CD4-positive, alpha-beta T cell treated with Interleukin-1 beta for 1 hour (primary cell): Measurements from ENCODE around the gene MPPED1.

ENCODE experiments used
- DNase-seq, 2 donors: peaks; one replicate each; pipeline ENCODE4 v3.0.0-alpha.2; 2020 to 2022

Gene MPPED1

DNA sequence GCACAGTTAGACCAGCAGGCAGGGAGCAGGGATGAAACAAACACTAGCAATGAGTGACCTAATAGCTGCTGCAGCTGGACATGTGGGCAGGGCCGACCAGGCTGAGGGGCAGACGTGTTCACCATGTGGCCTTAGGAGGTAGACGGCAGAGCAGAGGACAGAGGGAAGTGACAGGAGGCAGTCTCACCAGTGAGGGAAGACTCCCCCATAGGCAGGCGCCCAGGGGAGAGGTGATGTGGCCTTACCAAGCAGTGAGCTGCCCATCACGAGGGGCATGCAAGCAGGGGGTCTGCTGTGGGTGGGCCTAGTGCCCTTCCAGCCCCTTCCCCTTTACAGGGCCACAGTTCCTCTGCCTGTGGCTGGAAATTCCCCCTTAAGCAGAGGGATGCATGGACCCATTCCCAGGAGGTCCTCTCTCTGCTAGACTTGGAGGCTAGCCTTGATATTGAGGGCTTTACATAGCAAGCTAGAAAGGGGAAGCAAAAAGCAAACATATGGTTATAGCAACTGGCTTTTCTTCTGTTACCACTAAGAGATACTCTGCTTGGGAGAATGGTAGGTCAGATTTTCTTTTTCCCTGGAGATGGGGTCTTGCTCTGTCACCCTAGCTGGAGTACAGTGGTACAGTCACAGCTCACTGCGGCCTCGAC is 67.6 kb downstream of the MPPED1 start:
- no peak for DNase-seq

DNA sequence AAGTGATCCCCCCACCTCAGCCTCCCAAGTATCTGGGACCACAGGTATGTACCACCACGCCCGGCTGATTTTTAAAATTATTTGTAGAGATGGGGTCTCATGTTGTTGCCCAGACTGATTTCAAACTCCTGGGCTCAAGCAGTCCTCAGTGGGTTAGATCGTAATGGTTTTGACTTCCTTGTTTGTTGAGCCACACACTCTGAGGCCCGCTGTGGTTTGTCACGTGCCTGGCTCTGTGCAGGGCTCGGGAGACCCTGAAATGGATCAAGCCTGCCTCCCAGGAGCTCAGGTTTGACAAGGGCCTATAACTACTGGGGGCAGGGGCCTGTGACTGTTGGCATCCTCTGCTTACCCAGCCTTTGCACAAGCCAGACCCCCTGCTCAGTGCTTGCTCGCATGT is 68.1 kb downstream of the MPPED1 start:
- DNase-seq, result no peak

DNA sequence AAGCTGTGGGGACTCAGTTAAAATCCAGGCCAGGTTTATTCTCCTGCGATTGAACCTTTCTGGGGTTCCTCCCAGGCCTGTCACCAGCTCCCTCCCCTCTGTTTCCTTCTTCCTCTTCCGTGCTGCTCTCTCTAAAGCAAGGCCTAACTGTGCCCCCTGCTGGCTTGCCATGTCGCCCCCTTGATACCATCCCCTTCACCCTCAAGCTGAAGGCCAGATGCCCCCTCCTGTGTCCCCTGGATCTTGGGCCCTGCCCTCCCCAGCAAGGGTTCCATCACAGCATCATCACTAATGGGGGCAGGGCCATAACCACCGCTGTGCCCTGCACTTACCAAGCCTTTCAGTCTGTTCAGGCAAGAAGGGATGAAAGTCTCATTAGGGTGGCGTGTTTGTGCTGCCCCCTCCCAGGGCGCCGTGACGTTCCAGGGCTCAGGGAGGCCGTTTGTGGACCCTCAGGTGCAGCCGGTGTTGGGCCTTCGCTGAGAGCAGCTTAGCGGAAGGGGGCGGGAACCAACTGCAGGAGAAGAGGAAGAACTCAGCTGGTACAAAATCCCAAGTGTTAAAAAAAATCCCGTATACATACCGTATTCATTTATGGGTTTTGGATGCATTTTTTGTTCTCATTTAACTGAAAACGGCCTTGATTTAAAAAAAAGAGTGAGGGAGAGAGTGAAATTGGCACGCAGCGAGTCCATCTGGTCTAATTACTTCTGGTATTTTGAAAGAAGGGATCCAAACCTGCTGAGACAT is 69.9 kb downstream of the MPPED1 start:
- peak; percentile 18 to 22 for DNase-seq

DNA sequence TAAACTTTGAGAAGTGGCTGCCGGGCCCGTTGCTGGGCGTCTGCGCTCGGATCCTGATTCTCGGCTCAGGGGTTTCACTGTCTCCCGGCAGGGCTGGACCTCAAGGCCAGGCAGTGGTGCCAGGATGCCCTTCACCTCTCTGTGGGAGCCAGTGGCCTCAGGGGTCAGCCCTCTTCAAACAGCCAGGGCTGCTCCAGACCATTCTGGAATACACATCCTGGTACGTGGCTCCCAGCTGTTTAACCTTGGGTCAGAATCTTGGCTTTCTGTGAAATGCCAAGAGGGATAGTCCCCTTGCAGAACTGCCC is 70.5 kb downstream of the MPPED1 start:
- DNase-seq, result no peak

DNA sequence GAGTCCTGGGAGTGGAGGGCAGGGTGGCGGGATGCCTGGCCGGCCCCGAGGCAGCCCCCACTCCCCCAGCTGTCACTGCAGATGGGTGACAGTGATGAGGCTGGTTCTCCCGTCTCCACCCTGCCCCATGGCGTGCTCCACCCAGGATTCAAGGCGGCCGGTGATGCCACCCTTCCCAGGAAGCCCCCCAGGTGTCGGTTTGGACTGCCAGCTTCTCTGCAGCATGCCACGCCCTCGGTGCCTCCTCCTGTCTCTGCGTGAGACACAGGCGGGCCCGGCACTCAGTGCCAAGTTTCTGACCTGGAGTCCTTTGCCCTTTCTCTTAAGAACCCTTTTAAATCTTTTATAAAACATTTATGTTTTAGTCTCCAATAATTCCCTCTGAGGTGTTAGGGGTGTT is 71.5 kb downstream of the MPPED1 start:
- DNase-seq, result no peak

DNA sequence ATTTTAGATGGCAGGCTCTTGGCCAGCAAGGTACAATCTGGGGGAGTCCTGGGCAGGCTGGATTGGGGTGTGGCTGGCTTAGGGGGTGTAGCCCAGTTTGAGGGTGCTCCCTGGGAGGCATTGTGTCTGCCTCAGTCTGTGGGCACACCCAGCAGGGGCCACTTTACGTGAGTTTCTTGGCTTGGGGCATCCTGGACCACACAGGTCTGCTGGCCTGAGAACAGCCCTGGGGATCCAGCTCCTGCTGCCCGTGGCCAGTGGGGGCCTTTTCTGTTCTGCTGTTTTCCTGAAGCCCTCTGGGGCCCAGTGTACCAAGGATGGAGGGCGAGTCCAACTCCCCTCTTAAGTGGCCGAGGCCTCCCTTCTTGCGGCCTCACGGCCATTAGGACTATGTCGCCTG is 71.9 kb downstream of the MPPED1 start:
- DNase-seq, result no peak

DNA sequence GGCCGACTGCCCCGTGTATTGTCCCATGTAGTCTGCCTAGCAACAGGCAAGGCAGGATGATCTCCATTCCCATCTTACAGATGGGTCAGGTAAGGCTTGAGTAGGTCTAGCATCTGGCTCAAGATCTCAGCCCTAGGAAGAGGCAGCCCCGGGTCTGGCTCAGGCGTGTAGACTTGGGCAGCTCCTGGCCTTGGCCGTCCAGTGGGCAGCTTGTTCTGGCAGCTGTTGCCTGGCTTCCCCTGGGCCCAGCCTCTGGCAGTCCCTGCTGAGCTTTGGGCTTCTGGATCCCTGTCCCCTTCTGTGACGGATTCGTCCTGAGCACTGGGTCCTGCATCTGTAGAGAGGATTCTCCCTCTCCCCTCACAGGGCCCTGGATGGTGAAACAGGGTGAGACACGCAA is 72.4 kb downstream of the MPPED1 start:
- no peak for DNase-seq

DNA sequence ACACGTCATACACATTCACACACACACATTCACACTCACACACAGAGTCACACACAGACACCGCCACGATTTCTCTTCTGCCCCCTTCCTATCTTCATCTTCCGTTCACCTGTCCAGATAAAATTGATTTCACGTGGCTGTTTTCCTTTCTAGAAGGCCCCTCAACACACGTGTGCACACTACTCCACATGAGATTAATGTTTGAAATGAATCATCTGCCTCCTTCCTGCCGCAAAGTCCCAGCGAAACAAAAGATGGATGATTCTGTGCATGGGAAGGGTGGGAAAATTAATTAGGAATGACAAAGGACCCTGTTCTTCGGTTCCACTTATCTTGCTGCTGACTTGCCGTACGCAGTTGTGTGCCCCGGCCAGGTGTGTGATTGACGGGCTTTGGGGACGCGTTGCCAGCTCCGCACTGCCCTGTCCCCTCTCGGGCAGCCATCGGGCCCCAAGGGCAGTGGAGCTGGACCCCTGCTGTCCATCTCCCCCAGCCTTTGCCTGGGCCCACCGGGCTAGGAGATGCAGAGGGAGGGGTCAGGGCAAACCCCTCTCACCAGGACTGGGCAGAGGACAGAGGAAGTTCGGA is 73.8 kb downstream of the MPPED1 start:
- DNase-seq, result no peak

DNA sequence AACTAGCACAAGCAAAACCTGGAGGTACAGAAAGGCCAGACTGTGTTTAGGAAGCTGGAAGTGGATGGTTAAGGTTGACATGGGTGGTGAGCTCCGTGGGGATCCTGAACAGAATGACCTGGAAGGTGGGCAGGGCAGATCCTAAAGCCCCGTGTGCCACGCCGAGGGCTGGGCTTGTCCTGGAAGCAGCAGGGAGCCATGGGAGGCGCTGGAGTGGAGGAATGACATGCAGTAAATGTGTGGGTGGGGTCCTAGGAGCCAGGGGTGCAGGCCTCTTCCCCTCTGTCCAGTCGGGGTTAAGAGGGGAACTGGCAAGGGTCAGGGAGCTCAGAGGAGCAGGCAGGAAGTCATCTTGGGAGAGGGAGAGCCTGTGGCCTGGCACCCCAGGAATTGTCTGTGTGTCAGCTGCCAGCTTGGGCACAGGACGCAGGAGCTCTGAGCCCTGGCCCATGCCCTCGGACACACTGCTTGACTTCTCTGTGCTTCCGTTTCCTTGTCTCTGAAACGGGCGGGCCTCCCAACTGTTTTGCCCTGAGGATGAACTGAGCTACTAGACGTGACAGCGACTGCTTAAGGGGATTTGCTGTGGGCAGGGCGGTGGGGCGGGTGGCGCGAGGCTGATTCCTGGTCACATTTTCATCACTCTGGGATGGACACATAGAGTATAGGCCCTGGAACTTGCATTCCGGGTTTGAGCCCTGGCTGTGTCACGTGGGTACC is 75.7 kb downstream of the MPPED1 start:
- no peak for DNase-seq

DNA sequence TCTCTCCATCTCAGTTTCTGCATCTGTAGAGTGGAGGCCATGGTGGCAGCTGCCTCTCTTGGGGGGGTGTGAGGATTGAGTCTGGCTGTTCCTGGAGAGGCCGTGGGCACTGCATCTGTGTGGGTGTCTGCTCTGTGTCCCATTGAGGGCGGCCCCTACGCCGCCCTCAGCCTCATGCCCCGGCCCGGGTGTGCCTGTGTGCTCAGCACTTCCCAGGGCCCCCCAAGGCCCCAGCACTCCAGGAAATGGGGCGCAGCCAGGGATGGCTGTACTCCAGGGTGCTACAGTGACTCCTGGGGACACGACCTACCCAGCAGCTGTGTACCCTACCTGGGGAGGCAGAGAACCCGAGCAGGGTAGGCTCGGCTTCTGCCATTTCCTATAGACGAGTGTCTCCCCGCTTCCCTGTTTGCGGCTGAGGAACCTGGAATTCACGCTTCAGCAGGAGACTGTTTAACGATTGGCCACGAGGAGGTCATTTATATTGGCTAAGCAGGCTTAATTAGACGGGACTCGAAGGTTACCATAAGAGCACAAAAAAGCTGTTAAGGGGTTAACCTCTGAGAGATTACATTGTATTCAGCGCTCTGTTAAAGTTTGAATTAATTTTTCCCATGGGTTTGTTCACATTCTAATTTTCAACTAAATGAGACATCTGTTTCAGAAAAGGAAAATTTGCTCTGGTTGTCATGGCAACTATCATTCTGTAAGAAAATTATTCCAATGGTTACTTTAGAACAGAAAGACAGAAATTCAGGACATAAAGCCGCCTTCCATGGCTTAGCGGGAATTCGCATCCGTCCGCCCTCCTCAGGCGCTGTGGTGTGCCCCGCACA is 76.4 kb downstream of the MPPED1 start:
- no peak for DNase-seq

DNA sequence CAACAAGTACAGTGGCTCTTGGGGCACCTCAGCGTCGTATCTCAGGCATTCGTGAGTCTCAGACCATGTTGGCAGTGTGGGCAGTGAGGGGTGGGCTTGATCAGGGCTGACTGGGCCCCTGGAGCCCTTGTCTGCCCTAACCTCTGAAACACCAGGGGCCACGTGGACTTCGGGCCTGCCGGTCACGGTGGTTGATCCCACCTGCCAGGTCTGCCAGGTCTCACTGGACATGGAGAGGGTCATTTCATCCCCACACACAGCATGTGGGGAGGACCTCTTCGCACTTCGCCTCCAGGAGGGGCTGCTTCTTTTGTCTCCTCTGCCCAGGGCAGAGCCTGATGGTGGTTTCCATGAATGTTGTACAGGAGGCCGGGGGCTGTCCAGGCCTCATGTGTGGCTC is 77.1 kb downstream of the MPPED1 start:
- DNase-seq, result no peak

DNA sequence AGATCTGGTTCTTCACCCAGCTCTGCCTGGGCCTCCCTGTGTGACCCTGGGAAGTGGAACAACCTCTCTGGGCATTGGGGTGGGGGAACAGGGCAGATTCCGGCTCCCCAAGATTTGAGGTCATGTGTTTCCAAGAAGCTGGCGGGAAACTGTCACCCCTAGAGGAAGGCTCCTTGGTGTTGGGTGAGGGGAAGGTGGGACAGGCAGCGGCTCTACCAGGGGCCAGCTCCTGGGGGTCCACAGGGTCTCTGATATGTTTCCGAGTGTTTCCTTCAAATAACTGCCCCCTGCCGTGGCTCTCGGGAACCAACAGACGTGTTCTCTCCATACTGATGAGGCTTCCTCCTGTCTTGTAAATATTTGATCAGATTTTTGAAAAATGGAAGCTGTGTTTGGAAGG is 78.5 kb downstream of the MPPED1 start:
- DNase-seq, result no peak

DNA sequence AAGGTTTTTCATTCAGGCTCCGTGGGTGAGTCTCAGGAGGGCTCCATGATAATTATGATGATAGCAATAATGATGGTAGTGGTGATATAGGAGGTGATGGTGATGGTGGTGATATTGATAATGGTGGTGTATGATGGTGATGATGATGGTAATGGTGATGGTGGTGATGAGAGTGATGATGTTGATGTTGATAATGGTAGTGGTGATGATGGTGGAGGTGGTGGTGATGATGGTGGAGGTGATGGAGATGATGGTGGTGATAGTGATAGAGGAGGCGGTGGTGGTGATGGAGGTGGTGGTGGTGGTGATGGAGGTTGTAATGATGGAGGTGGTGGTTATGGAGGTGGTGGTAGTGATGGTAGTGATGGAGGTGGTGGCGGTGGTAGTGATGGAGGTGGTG is 79.4 kb downstream of the MPPED1 start:
- DNase-seq, result no peak

DNA sequence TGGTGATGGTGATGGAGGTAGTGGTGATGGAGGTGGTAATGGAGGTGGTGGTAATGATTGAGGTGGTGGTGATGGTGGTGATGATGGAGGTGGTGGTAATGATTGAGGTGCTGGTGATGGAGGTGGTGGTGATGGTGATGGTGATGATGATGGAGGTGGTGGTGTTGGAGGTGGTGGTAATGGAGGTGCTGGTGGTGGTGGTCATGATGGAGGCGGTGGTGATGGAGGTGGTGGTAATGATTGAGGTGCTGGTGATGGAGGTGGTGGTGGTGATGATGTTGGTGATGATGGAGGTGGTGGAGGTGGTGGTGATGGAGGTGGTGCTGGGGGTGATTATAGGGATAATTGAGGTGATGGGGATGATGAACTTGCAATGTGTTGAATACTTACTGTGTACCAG is 79.9 kb downstream of the MPPED1 start:
- no peak for DNase-seq

DNA sequence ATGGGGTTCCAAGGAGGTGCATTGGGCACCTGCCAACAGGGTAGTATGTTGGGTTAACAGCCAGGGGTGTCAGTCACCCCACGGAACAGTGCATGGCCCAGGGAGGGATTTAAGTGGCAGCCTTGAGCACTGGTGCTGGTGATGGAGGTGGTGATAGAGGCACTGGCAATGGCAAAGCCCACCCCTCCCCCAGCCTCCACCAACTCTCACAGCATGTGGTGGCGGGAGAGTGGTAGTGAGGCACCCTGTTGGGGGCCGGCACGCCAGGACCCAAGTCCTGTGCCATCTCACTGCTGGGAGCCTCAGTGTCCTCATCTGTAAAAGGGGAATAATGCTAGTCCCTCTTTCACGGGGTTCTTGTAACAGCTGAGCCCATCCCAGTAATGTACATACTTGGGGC is 81.5 kb downstream of the MPPED1 start:
- no peak for DNase-seq

DNA sequence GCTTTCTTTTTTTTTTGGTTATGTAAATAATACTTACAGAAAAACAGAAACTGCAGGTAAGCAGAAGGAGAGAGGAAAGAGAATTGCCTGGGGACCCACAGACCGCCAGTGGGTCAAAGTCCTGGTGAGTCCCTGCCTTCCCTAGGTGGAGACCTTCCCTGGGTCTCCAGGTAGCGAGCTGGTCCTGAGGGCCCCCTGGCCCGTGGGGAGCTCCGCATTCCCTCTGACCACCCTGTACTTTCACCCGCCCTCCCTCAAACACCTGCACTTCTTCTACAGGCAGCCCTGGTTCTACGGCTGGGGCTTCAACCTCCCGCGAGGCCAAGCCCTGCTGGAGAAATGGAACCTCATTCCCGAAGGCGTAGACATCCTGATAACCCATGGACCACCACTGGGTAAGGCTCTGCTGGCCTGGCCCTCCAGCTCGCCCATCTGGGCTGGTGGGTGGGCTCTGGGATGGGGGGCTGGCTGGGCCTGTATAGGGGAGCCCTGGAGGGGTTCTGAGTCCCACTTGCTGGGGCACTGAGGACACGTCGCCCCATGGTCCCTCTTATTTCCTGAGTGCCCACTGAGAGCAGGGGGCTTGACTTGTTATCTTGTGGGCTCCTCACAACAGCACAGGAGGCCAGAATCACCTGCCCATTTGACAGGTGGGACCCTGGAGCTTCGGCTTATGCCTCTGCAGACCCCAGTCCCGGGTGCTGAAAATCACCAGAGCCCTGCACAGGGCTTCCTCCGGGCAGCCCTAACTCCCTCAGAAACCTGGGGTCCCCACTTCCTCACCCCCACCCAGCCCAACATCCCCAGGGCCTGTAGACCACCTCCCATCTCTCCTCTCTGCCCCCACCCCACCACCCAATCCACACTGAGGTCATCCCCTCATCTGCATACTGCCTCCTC is 86.4 kb downstream of the MPPED1 start:
- DNase-seq, result no peak

DNA sequence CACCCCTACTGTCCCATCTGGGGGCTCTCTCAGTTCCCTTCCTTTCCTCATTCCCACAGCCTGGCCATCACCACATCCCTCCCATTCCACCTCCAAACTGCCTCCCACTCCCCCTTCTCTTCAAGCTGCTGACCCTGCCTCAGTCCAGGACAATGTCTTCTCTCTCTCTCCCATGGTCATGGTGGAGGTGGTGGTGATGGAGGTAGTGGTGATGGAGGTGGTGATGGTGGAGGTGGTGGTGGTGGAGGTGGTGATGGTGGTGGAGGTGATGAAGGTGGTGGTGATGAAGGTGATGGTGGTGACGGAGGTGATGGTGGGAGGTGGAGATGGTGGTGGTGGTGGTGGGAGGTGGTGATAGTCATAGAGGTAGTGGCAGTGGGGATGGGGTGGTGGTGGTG is 87.0 kb downstream of the MPPED1 start:
- no peak for DNase-seq

DNA sequence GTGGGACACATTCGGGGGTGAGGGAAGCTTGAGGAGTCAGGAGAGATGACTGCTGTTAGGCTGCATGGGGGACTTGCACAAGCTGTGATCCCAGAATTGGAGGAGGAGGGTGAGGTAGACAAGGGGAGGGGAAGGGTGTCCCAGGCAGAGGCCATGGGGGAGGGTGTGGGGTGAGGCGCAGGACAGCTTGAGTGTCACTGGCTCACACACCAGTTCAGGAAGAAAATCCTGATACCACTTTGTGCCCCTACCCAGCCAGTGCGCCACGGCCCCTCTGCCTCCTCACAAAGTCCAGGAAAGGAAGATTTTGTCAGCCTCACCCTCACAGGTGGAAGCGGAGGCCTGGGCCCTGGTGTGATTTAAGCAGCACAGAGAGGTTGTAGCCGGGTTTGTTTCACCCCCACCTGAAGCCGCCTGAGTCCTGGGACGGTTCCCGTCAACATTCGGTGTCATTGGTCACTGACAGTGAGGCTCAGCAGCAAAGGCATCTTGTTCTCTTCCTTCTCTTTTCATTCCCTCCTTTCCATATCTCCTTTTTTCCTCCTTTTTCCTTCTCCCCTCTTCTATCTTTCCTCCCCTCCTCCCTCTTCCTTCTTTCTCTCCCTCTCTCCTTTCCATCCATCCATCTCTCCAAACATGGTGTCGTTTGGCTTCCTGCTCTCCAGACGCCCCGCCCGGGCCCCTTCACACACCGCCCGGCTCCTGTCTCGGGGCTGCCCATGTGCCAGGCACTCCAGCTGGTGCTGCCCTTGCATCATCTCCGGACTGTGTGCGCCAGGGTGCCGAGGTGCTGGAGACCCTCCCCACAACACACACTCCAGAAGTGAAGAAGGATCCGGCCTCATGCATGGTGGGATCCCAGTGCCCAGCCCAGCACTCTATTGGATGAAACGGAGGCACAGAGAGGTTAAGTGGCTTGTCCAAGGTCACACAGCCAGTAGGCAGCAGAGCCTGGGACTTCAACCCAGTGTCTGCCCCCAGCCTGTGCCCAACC is 89.3 kb downstream of the MPPED1 start:
- no peak for DNase-seq

DNA sequence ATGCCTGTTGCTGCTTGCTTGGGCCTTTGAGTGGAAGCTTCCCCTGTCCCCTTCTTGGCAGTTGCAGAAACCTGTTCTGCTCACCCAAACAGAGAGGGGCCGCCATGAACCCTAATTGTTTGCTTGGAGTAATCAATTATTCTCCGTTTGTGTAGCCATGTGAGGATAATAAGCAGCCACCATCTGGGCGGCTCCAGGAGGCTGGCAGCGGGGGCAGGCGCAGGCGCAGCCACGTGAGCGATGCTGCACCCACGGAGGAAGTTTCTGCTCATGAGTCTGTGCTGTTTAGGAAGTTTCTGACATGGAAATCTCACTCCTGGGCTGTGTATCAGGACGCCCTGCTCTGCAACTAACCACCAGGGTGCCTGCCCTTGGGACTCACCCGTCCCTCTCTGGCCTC is 90.1 kb downstream of the MPPED1 start:
- DNase-seq, result no peak

DNA sequence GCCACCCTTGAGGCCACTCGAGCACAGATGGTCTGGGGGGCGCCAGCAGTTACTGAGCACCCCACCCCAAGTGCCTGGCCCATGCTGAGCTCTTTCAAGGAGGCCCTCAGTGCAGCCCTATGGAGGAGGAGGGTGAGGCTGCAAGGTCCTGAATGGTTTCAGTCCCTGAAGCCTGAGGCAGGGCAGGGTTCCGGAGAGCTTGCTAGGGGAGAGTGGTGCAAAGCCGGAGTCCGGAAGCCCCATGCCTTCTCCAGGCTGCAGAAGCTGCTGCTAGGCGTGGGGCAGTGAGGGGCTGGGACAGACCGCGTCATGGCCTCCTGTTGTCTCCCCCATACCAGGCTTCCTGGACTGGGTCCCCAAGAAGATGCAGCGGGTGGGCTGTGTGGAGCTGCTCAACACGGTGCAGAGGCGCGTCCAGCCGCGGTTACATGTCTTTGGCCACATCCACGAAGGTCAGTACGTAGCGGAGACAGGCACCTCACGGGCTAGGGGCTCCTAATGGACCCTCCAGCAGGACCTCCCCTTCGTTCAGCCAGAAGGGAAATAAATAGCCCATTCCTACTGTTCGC is 90.6 kb downstream of the MPPED1 start:
- DNase-seq, result no peak
